ENCODE data around the gene AFG3L2.

Gene AFG3L2

GRCh38 chr18:12305930-12306629 lies 70.9 kb downstream of the AFG3L2 start:
- H3K9me3 ChIP-seq (ENCODE audit: control insufficient read depth, low read length): no peaks in the 10 kb centered on the region
- no peak overlapping the region for H3K27ac ChIP-seq (ENCODE audit: insufficient read depth, low read depth, low read length, poor library complexity, severe bottlenecking)
- peaks cover 33% of the 10 kb centered on the region for H3K27me3 ChIP-seq (ENCODE audit: control insufficient read depth, insufficient read depth, low read length, poor library complexity, severe bottlenecking)
- peaks cover 7% of the 10 kb centered on the region for H3K4me1 ChIP-seq (ENCODE audit: control insufficient read depth, insufficient read depth, low read length)
- H3K4me3 ChIP-seq (ENCODE audit: insufficient read depth, low read depth, low read length): no peak overlapping the region
- 42% methylated on average over 25 of the region's 25 CpGs for WGBS, 2 experiments
- H3K36me3 ChIP-seq (ENCODE audit: control insufficient read depth, insufficient read depth, low read length): peaks cover 4% of the 10 kb centered on the region

GRCh38 chr18:12305211-12305610 lies 71.8 kb downstream of the AFG3L2 start:
- Histone ChIP-seq H3K4me3 (ENCODE audit: insufficient read depth, low read depth, low read length) (no peak overlapping the region), H3K27me3 (ENCODE audit: control insufficient read depth, insufficient read depth, low read length, poor library complexity, severe bottlenecking) (peaks cover 33% of the 10 kb centered on the region), H3K27ac (ENCODE audit: insufficient read depth, low read depth, low read length, poor library complexity, severe bottlenecking) (no peak overlapping the region), H3K4me1 (ENCODE audit: control insufficient read depth, insufficient read depth, low read length) (peaks cover 7% of the 10 kb centered on the region), H3K36me3 (ENCODE audit: control insufficient read depth, insufficient read depth, low read length) (no peaks in the 10 kb centered on the region), H3K9me3 (ENCODE audit: control insufficient read depth, low read length) (no peaks in the 10 kb centered on the region)
- 94 to 95% methylated on average over 10 to 12 of the region's 12 CpGs for WGBS, 2 experiments

- no peak overlapping the region for H3K27ac ChIP-seq (ENCODE audit: insufficient read depth, low read depth, low read length, poor library complexity, severe bottlenecking)
- H3K4me3 ChIP-seq (ENCODE audit: insufficient read depth, low read depth, low read length): no peak overlapping the region
- no peaks in the 10 kb centered on the region for H3K36me3 ChIP-seq (ENCODE audit: control insufficient read depth, insufficient read depth, low read length)
- H3K27me3 ChIP-seq (ENCODE audit: control insufficient read depth, insufficient read depth, low read length, poor library complexity, severe bottlenecking): peaks cover 33% of the 10 kb centered on the region
- peaks cover 7% of the 10 kb centered on the region for H3K4me1 ChIP-seq (ENCODE audit: control insufficient read depth, insufficient read depth, low read length)
- no peaks in the 10 kb centered on the region for H3K9me3 ChIP-seq (ENCODE audit: control insufficient read depth, low read length)
- 84 to 85% methylated on average over 19 of the region's 19 CpGs for WGBS, 2 experiments
Observed at GRCh38 chr18:12304351-12305210, 72.4 kb downstream of the AFG3L2 start.

GRCh38 chr18:12302391-12303147 lies 74.5 kb downstream of the AFG3L2 start:
- H3K9me3 ChIP-seq (ENCODE audit: control insufficient read depth, low read length): no peaks in the 10 kb centered on the region
- H3K36me3 ChIP-seq (ENCODE audit: control insufficient read depth, insufficient read depth, low read length): no peaks in the 10 kb centered on the region
- no peak overlapping the region for H3K27ac ChIP-seq (ENCODE audit: insufficient read depth, low read depth, low read length, poor library complexity, severe bottlenecking)
- H3K27me3 ChIP-seq (ENCODE audit: control insufficient read depth, insufficient read depth, low read length, poor library complexity, severe bottlenecking): peaks cover 21% of the 10 kb centered on the region
- H3K4me1 ChIP-seq (ENCODE audit: control insufficient read depth, insufficient read depth, low read length): peaks cover 7% of the 10 kb centered on the region
- WGBS, 2 experiments: 91 to 92% methylated on average over 14 of the region's 14 CpGs
- no peak overlapping the region for H3K4me3 ChIP-seq (ENCODE audit: insufficient read depth, low read depth, low read length)

DNA sequence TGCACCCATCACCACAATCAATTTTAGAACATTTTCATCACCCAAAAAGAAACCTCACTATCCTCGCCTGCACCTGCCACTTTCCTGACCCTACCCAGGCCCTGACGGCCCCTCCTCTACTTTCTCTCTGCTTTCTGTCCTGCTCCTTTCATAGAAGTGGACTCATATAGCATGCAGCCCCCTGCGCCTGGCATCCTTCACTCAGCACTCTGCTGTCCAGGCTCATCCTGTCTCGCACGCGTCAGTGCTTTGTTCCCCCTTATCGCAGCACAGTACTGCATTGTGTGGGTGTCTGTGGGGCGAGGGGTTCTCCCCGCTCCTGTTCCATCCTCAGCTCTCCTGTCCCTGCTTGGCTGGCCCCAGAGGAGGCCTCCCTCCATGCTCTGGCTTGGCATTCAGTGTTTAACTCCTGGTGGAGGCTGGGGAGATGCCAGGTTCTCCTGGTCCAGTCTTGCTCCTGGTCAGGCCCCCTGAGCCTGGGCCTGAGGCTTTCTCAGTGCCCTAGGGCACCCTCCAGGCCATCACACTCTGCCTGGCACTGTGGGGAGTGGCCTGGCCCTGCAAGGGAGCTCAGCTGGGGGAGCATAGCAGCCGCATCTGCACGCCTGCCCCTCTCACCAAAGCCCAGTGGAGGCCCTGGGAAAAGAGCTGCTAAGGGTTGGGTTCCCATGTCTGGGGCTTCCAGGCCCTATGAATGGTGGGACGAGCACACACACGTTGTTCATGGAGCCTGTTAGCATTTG lies 75.6 kb downstream of the AFG3L2 start:
- Histone ChIP-seq H3K36me3 (ENCODE audit: control insufficient read depth, insufficient read depth, low read length) (no peaks in the 10 kb centered on the region), H3K4me3 (ENCODE audit: insufficient read depth, low read depth, low read length) (no peak overlapping the region), H3K27ac (ENCODE audit: insufficient read depth, low read depth, low read length, poor library complexity, severe bottlenecking) (no peak overlapping the region), H3K9me3 (ENCODE audit: control insufficient read depth, low read length) (no peaks in the 10 kb centered on the region), H3K4me1 (ENCODE audit: control insufficient read depth, insufficient read depth, low read length) (peaks cover 3% of the 10 kb centered on the region), H3K27me3 (ENCODE audit: control insufficient read depth, insufficient read depth, low read length, poor library complexity, severe bottlenecking) (peaks cover 10% of the 10 kb centered on the region)
- 89 to 90% methylated on average over 13 of the region's 13 CpGs for WGBS, 2 experiments

DNA sequence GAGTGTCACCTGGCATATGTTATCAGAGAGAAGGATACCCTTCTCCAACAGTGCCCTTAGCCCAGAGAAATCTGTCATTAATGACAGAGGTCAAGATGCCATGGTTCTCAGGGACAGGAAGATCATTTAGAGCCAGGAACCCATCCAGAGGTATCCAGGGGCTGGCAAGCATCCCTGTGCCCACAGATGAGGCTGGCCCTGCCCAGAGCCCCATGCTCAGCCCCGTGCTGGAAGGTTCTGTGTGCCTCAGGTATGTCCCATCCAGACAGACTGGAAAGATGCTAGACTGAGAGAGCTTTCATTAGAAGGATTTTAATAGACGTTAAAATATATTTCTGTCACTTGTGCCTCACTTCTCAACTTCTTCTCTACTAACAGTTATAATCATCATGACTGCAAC lies 77.2 kb downstream of the AFG3L2 start:
- Histone ChIP-seq H3K27me3 (ENCODE audit: control insufficient read depth, insufficient read depth, low read length, poor library complexity, severe bottlenecking) (no peaks in the 10 kb centered on the region), H3K4me1 (ENCODE audit: control insufficient read depth, insufficient read depth, low read length) (no peaks in the 10 kb centered on the region), H3K27ac (ENCODE audit: insufficient read depth, low read depth, low read length, poor library complexity, severe bottlenecking) (no peak overlapping the region), H3K9me3 (ENCODE audit: control insufficient read depth, low read length) (no peaks in the 10 kb centered on the region), H3K36me3 (ENCODE audit: control insufficient read depth, insufficient read depth, low read length) (no peaks in the 10 kb centered on the region), H3K4me3 (ENCODE audit: insufficient read depth, low read depth, low read length) (no peak overlapping the region)
- WGBS, 2 experiments: 88 to 90% methylated on average over 2 of the region's 2 CpGs

DNA sequence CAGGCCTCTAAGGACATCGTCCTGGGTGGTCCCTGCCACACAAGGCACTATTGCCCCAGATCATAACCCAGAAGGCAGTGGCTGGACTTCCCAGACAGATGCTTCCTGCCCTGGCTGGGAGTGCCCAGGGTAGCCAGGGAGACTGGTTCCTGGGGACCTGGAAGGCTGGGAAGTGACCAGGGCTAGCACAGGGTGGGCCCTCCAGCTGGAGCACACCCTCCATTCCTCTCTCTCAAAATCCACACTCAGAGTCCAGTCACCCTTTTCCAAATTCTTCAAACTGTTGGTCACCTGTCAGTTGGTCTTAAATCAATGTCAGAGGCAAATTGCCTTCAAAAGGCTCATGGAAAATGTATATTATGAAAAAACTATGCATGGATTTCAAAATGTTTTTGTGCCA lies 80.6 kb downstream of the AFG3L2 start:
- H3K27ac ChIP-seq (ENCODE audit: insufficient read depth, low read depth, low read length, poor library complexity, severe bottlenecking): no peak overlapping the region
- WGBS, 2 experiments: 88 to 90% methylated on average over 1 of the region's 1 CpG
- no peaks in the 10 kb centered on the region for H3K36me3 ChIP-seq (ENCODE audit: control insufficient read depth, insufficient read depth, low read length)
- H3K4me3 ChIP-seq (ENCODE audit: insufficient read depth, low read depth, low read length): no peak overlapping the region
- no peaks in the 10 kb centered on the region for H3K27me3 ChIP-seq (ENCODE audit: control insufficient read depth, insufficient read depth, low read length, poor library complexity, severe bottlenecking)
- no peaks in the 10 kb centered on the region for H3K9me3 ChIP-seq (ENCODE audit: control insufficient read depth, low read length)
- no peaks in the 10 kb centered on the region for H3K4me1 ChIP-seq (ENCODE audit: control insufficient read depth, insufficient read depth, low read length)

GRCh38 chr18:12296087-12296403 lies 81.0 kb downstream of the AFG3L2 start:
- Histone ChIP-seq H3K4me1 (ENCODE audit: control insufficient read depth, insufficient read depth, low read length) (no peaks in the 10 kb centered on the region), H3K27me3 (ENCODE audit: control insufficient read depth, insufficient read depth, low read length, poor library complexity, severe bottlenecking) (no peaks in the 10 kb centered on the region), H3K27ac (ENCODE audit: insufficient read depth, low read depth, low read length, poor library complexity, severe bottlenecking) (no peak overlapping the region), H3K9me3 (ENCODE audit: control insufficient read depth, low read length) (no peaks in the 10 kb centered on the region), H3K4me3 (ENCODE audit: insufficient read depth, low read depth, low read length) (no peak overlapping the region), H3K36me3 (ENCODE audit: control insufficient read depth, insufficient read depth, low read length) (no peaks in the 10 kb centered on the region)
- WGBS, 2 experiments: 89 to 92% methylated on average over 3 of the region's 3 CpGs

DNA sequence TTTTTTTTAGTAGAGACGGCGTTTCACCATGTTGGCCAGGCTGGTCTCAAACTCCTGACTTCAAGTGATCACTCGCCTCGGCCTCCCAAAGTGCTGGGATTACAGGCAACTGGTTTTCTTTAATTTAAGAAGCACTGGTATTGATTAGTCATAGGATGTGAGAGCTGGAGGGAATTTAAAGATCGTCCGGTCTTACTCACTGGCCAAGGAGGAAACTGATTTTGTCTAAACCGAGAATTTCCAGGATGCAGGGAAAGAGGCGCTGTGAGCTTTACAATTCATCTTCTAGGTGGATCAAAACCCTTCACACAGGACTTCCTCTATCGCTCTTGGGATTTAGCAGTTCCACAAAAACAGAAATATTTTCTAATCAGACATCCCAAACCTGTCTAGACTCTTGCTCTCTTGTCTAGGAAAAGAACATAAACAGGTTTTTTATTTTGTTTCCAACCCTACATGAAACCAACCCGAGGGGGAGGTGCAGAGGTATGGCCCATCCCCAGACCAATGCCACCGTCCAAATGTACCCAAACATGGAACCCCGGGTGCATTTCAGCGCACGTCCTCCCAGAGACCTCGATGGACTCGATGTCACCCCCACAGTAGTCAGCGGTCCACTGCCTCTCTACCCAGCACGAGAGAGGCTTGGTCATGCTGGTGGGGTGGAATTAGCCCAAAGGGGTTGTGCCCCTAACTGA lies 81.5 kb downstream of the AFG3L2 start:
- Histone ChIP-seq H3K4me1 (ENCODE audit: control insufficient read depth, insufficient read depth, low read length) (no peaks in the 10 kb centered on the region), H3K4me3 (ENCODE audit: insufficient read depth, low read depth, low read length) (no peak overlapping the region), H3K27ac (ENCODE audit: insufficient read depth, low read depth, low read length, poor library complexity, severe bottlenecking) (no peak overlapping the region), H3K9me3 (ENCODE audit: control insufficient read depth, low read length) (no peaks in the 10 kb centered on the region), H3K27me3 (ENCODE audit: control insufficient read depth, insufficient read depth, low read length, poor library complexity, severe bottlenecking) (no peaks in the 10 kb centered on the region), H3K36me3 (ENCODE audit: control insufficient read depth, insufficient read depth, low read length) (no peaks in the 10 kb centered on the region)
- WGBS, 2 experiments: 96% methylated on average over 18 of the region's 18 CpGs

All from ectodermal cell (in vitro differentiated cells).